ENCODE data around the gene CAMK2D. TPM values are rescaled to one million over a fixed set of nuclear protein-coding genes. Genes with fewer than 3 reads are reported as not detected.

CAMK2D gene
- 196 and 283 TPM in 2 replicates for total RNA-seq

GRCh38 chr4:113761620-113762185 is at the start of gene CAMK2D:
CAMK2D (minus strand) TSS chr4:113761738; CDS start chr4:113761068, 670 bp downstream.

Other genes starting within 250 kb of the CAMK2D start
- gene ARSJ, start 217.9 kb upstream of the CAMK2D start, total RNA-seq: 48.6 and 59.5 TPM in 2 replicates